ENCODE data around the gene HLF.

DNA sequence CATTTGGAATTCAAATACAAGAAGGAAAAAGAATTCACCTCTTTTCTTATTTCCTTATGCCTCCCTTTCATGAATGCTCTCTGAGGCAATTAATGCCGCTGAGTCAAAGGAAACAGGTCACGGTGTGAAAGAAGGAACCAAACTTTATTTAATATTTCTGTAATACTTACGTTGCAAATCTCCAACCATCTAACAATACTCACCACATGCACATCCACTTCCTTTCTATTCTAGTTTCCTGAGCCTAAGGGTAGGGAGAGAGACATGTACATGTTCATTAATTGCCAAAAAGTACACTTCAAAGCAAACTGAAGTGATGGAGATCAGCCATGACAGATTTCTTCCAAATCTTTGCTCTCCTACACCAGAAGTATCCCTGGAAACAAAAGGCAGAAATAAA is 47.9 kb upstream of the HLF start:
- TF ChIP-seq, protein P1, sequence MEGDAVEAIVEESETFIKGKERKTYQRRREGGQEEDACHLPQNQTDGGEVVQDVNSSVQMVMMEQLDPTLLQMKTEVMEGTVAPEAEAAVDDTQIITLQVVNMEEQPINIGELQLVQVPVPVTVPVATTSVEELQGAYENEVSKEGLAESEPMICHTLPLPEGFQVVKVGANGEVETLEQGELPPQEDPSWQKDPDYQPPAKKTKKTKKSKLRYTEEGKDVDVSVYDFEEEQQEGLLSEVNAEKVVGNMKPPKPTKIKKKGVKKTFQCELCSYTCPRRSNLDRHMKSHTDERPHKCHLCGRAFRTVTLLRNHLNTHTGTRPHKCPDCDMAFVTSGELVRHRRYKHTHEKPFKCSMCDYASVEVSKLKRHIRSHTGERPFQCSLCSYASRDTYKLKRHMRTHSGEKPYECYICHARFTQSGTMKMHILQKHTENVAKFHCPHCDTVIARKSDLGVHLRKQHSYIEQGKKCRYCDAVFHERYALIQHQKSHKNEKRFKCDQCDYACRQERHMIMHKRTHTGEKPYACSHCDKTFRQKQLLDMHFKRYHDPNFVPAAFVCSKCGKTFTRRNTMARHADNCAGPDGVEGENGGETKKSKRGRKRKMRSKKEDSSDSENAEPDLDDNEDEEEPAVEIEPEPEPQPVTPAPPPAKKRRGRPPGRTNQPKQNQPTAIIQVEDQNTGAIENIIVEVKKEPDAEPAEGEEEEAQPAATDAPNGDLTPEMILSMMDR (conservative IDR thresholded peaks at IDR 0.05; ENCODE audit: low read depth, low read length) = no peak
- TF ChIP-seq EZH2 (IDR thresholded peaks at IDR 0.05; ENCODE audit: borderline replicate concordance, low read depth, low read length, poor library complexity, severe bottlenecking) = no peak

All from A673 (cell line).